HepG2 (cell line): Measurements from ENCODE around the gene ZNF341. TPM values are rescaled to one million over a fixed set of nuclear protein-coding genes. Genes with fewer than 3 reads are reported as not detected.

ENCODE experiments used
- DNMT1 ChIP-seq: sonication (generic); formaldehyde crosslinking; IDR thresholded peaks from 2 replicates; pipeline ENCODE4 v1.5.1; 2020; ENCODE audit warnings: mild to moderate bottlenecking, missing genetic modification reagents
- ELF4 ChIP-seq: sonication (generic); formaldehyde crosslinking; IDR thresholded peaks from 2 replicates; pipeline ENCODE4 v1.5.0; 2020; ENCODE audit warnings: missing genetic modification reagents, mild to moderate bottlenecking, moderate library complexity, borderline replicate concordance
- HNF4G ChIP-seq, 2 experiments: sonication (generic) in 1 of 2; formaldehyde crosslinking in 1 of 2; IDR thresholded peaks; 2 replicates each; pipeline versions ENCODE4 v1.4.0 to v1.6.1; 2011 to 2020; ENCODE audit warnings: borderline replicate concordance in 2 of 2, low read depth in 2 of 2, mild to moderate bottlenecking in 2 of 2, low read length in 1 of 2, missing genetic modification reagents in 1 of 2, moderate library complexity in 1 of 2
- HNRNPUL1 ChIP-seq: fragments of 200-400 bp; formaldehyde crosslinking; IDR thresholded peaks from 2 replicates; pipeline ENCODE4 v1.6.1; 2017; ENCODE audit warnings: low read depth, mild to moderate bottlenecking, low read length, moderate library complexity
- MAFG ChIP-seq: sonication (generic); formaldehyde crosslinking; IDR thresholded peaks from 2 replicates; pipeline ENCODE4 v1.5.1; 2020; ENCODE audit warnings: mild to moderate bottlenecking, missing genetic modification reagents
- PPARG ChIP-seq: conservative IDR thresholded peaks from 2 replicates; pipeline ENCODE4 v1.6.1; 2016; ENCODE audit warnings: missing biosample characterization, missing genetic modification reagents
- ZNF256 ChIP-seq: sonication (generic); formaldehyde crosslinking; conservative IDR thresholded peaks from 2 replicates; pipeline ENCODE4 v1.4.0; 2020; ENCODE audit warnings: missing genetic modification reagents
- polyA plus RNA-seq, 8 experiments: library from polyadenylated mRNA; depleted of rRNA in 3 of 8; stranded (reverse) in 7 of 8; unstranded in 1 of 8; fragments of >200 nt; fragmentation: Illumina TruSeq in 4 of 8; extraction: Trizol in 4 of 8; gene quantifications; 2 replicates each; pipeline versions ENCODE4 v1.2.1 to v1.2.3, GENCODE V29; 2011 to 2016; ENCODE audit warnings: low read depth in 4 of 8, missing spikeins in 1 of 8, mixed read lengths in 1 of 8; ENCODE audit not compliant: insufficient read depth in 1 of 8
- total RNA-seq, 5 experiments: library from RNA; depleted of rRNA; stranded (reverse); fragments of >200 nt; fragmentation: Illumina TruSeq; extraction: Trizol; gene quantifications; 2 replicates each; pipeline ENCODE4 v1.2.3, GENCODE V29; 2016; ENCODE audit warnings: low read depth in 1 of 5
- TF ChIP-seq, protein P1 (sequence below), 2 experiments: sonication (generic) in 1 of 2; formaldehyde crosslinking in 1 of 2; IDR thresholded peaks; 2 replicates each; pipeline versions ENCODE4 v1.4.0 to v1.6.1; 2016 to 2020; ENCODE audit warnings: borderline replicate concordance in 1 of 2, low read depth in 1 of 2, mild to moderate bottlenecking in 1 of 2, missing genetic modification reagents in 1 of 2
- TF ChIP-seq, protein P2 (sequence below): IDR thresholded peaks from 2 replicates; pipeline ENCODE4 v1.6.1; 2016; ENCODE audit warnings: missing biosample characterization, missing genetic modification reagents, low read depth
- TF ChIP-seq, protein P3 (sequence below): sonication (generic); formaldehyde crosslinking; IDR thresholded peaks from 2 replicates; pipeline ENCODE4 v1.5.0; 2020; ENCODE audit warnings: mild to moderate bottlenecking, missing genetic modification reagents
- TF ChIP-seq, protein P4 (sequence below): sonication (generic); formaldehyde crosslinking; IDR thresholded peaks from 2 replicates; pipeline ENCODE4 v1.9.0; 2022; ENCODE audit warnings: low read depth, missing genetic modification reagents
- TF ChIP-seq, protein P5 (sequence below): sonication (generic); formaldehyde crosslinking; IDR thresholded peaks from 2 replicates; pipeline ENCODE4 v1.9.0; 2021; ENCODE audit warnings: missing genetic modification reagents, mild to moderate bottlenecking, borderline replicate concordance

ZNF341 gene
- total and polyA plus RNA-seq, 2 of the 13 experiments (the other 11 are each of a cell fraction or from before 2014, with no cell fraction given), result 1.1 to 2.2 TPM

DNA sequence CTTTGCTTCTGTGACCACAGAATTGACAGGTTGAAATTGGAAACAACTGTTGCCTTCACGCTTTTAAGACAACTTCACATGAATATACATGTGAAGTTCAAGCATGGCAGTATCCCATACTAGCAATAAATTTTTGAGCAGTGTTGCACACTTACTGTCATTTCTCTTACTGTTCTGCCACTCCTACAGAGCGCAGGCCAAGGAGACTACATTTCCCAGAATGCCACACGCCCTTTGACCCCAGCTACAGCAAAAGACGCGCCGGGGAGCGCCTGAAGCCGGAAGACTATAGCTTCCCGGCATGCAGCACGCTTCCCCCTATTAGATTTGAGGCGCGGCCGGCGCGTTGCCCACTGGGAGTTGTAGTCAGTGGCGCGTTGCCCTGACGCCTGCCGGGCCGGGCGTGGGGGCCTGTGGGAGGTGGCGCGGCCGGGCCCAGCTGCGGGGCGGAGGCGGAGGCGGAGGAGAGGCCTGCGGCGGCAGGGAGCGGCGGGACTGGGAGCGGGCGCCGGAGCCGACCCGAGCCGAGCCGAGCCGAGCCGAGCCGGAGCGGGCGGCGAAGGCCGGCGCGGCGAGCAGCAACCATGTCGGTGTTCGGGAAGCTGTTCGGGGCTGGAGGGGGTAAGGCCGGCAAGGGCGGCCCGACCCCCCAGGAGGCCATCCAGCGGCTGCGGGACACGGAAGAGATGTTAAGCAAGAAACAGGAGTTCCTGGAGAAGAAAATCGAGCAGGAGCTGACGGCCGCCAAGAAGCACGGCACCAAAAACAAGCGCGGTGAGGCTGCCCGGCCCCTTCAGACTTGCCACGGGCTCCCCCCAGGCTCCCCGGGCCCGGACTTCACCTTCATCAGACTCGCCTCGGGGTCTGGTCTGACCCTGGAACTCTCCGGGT lies 79.3 kb downstream of the ZNF341 start, which contains the start of gene CHMP4B (continued):
- TF ChIP-seq, protein P1, sequence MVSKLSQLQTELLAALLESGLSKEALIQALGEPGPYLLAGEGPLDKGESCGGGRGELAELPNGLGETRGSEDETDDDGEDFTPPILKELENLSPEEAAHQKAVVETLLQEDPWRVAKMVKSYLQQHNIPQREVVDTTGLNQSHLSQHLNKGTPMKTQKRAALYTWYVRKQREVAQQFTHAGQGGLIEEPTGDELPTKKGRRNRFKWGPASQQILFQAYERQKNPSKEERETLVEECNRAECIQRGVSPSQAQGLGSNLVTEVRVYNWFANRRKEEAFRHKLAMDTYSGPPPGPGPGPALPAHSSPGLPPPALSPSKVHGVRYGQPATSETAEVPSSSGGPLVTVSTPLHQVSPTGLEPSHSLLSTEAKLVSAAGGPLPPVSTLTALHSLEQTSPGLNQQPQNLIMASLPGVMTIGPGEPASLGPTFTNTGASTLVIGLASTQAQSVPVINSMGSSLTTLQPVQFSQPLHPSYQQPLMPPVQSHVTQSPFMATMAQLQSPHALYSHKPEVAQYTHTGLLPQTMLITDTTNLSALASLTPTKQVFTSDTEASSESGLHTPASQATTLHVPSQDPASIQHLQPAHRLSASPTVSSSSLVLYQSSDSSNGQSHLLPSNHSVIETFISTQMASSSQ (IDR thresholded peaks at IDR 0.05; ENCODE audit: low read depth), result peak; percentile 68
- TF ChIP-seq, protein P1 (CRISPR knock-in tag; IDR thresholded peaks at IDR 0.05; ENCODE audit: borderline replicate concordance), result peak; percentile 90
- TF ChIP-seq DNMT1 (CRISPR knock-in tag) (peak; percentile 81; the same call in 1 of the 2 replicates), ZNF256 (CRISPR knock-in tag) (peak; percentile 49; the same call in 1 of the 2 replicates), ELF4 (CRISPR knock-in tag) (peak; percentile 90; the same call in 1 of the 2 replicates), MAFG (no peak), HNF4G (IDR thresholded peaks at IDR 0.05; ENCODE audit: borderline replicate concordance, low read depth, low read length) (peak; percentile 54; the same call in 1 of the 2 replicates), HNF4G (CRISPR knock-in tag; IDR thresholded peaks at IDR 0.05; ENCODE audit: borderline replicate concordance, low read depth) (peak; percentile 59; the same call in 1 of the 2 replicates), PPARG (CRISPR knock-in tag) (peak; percentile 65; the same call in 1 of the 2 replicates), HNRNPUL1 (0 out of 2 replicates have a peak, but pooled peaks have one; percentile 29)
- TF ChIP-seq, protein P2, sequence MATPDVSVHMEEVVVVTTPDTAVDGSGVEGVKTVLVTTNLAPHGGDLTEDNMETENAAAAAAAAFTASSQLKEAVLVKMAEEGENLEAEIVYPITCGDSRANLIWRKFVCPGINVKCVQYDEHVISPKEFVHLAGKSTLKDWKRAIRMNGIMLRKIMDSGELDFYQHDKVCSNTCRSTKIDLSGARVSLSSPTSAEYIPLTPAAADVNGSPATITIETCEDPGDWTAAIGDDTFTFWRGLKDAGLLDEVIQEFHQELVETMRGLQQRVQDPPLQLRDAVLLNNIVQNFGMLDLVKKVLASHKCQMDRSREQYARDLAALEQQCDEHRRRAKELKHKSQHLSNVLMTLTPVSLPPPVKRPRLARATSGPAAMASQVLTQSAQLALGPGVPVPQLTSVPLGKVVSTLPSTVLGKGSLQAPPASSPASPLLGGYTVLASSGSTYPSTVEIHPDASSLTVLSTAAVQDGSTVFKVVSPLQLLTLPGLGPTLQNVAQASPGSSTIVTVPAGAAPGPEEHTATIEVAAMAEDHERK (CRISPR knock-in tag), result peak; percentile 95
- TF ChIP-seq, protein P3, sequence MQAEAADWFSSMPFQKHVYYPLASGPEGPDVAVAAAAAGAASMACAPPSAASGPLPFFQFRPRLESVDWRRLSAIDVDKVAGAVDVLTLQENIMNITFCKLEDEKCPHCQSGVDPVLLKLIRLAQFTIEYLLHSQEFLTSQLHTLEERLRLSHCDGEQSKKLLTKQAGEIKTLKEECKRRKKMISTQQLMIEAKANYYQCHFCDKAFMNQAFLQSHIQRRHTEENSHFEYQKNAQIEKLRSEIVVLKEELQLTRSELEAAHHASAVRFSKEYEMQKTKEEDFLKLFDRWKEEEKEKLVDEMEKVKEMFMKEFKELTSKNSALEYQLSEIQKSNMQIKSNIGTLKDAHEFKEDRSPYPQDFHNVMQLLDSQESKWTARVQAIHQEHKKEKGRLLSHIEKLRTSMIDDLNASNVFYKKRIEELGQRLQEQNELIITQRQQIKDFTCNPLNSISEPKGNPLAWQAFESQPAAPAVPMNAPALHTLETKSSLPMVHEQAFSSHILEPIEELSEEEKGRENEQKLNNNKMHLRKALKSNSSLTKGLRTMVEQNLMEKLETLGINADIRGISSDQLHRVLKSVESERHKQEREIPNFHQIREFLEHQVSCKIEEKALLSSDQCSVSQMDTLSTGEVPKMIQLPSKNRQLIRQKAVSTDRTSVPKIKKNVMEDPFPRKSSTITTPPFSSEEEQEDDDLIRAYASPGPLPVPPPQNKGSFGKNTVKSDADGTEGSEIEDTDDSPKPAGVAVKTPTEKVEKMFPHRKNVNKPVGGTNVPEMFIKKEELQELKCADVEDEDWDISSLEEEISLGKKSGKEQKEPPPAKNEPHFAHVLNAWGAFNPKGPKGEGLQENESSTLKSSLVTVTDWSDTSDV, result peak; percentile 18; the same call in 1 of the 2 replicates
- TF ChIP-seq, protein P4, sequence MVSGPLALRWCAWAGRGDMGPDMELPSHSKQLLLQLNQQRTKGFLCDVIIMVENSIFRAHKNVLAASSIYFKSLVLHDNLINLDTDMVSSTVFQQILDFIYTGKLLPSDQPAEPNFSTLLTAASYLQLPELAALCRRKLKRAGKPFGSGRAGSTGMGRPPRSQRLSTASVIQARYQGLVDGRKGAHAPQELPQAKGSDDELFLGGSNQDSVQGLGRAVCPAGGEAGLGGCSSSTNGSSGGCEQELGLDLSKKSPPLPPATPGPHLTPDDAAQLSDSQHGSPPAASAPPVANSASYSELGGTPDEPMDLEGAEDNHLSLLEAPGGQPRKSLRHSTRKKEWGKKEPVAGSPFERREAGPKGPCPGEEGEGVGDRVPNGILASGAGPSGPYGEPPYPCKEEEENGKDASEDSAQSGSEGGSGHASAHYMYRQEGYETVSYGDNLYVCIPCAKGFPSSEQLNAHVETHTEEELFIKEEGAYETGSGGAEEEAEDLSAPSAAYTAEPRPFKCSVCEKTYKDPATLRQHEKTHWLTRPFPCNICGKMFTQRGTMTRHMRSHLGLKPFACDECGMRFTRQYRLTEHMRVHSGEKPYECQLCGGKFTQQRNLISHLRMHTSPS (CRISPR knock-in tag), result no peak
- TF ChIP-seq, protein P5, sequence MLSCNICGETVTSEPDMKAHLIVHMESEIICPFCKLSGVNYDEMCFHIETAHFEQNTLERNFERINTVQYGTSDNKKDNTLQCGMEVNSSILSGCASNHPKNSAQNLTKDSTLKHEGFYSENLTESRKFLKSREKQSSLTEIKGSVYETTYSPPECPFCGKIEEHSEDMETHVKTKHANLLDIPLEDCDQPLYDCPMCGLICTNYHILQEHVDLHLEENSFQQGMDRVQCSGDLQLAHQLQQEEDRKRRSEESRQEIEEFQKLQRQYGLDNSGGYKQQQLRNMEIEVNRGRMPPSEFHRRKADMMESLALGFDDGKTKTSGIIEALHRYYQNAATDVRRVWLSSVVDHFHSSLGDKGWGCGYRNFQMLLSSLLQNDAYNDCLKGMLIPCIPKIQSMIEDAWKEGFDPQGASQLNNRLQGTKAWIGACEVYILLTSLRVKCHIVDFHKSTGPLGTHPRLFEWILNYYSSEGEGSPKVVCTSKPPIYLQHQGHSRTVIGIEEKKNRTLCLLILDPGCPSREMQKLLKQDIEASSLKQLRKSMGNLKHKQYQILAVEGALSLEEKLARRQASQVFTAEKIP (CRISPR knock-in tag), result no peak
